ENCODE results near the gene ARHGEF33.
A peak's percentile ranks its signal among the peaks of the same experiment; 100 is the strongest.

The ARHGEF33 gene

GRCh38 chr2:38922389-38922788 lies 32.7 kb downstream of the ARHGEF33 start:
- Histone ChIP-seq H3K36me3 (no peaks in the 10 kb centered on the region), H3K9me3 (no peaks in the 10 kb centered on the region), H3K27me3 (no peaks in the 10 kb centered on the region), H3K4me3 (ENCODE audit: low read depth, low read length) (no peak overlapping the region), H3K4me1 (no peaks in the 10 kb centered on the region)
- TF ChIP-seq CTCF (IDR thresholded peaks at IDR 0.05; ENCODE audit: low read depth, low read length): no peak
- DNase-seq: no peak

DNA sequence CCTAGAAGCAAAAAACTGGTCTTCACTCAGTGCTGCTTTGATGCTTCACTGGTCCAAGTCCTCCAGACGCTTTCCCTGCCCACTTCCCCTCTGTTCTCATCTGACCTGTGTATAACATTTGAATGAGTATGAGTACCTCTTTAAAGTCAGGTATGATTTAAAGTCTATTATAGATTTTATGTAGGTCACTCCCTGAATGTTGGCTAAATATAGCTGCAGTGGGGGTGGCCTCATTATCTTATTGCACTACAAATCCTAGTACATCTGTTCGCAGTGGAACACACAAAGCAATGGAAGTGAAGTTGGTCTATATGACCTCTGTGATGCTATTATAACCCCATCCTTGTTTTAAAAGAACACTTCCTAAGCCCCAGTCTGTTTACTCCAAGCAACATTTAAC lies 33.2 kb downstream of the ARHGEF33 start:
- H3K4me3 ChIP-seq (ENCODE audit: low read depth, low read length): no peak overlapping the region
- no peaks in the 10 kb centered on the region for H3K36me3 ChIP-seq
- H3K27me3 ChIP-seq: no peaks in the 10 kb centered on the region
- H3K9me3 ChIP-seq: no peaks in the 10 kb centered on the region
- DNase-seq: no peak
- no peaks in the 10 kb centered on the region for H3K4me1 ChIP-seq
- no peak for TF ChIP-seq CTCF (IDR thresholded peaks at IDR 0.05; ENCODE audit: low read depth, low read length)

- Histone ChIP-seq H3K4me3 (ENCODE audit: low read depth, low read length) (no peak overlapping the region), H3K9me3 (no peaks in the 10 kb centered on the region), H3K27me3 (no peaks in the 10 kb centered on the region), H3K36me3 (no peaks in the 10 kb centered on the region), H3K4me1 (0 out of 2 replicates have a peak, but pooled peaks cover 3% of the 10 kb centered on the region)
- no peak for DNase-seq
- no peak for TF ChIP-seq CTCF (IDR thresholded peaks at IDR 0.05; ENCODE audit: low read depth, low read length)
Observed at GRCh38 chr2:38925982-38926381, 36.3 kb downstream of the ARHGEF33 start.

DNA sequence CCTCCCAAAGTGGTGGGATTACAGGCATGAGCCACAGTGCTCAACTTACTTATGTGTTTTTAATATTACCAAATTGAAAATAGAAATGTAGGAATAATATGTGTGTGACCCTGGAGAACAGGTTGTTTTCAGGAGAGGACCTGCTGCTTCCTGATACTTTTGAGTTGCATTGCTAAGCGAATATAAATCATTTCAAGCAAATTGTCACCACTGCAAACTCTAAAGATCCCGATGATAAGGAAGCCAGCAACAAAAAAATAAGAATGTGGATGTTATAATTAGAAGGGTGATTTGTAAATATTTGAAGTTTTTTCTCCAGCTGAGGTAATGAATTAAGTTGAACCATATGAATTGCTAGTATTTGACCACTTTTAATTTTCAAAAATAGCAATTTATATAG lies 40.9 kb downstream of the ARHGEF33 start:
- Histone ChIP-seq H3K4me1 (peaks cover 3% of the 10 kb centered on the region; the same call in 1 of the 2 replicates), H3K36me3 (no peaks in the 10 kb centered on the region), H3K4me3 (ENCODE audit: low read depth, low read length) (no peak overlapping the region), H3K27me3 (no peaks in the 10 kb centered on the region), H3K9me3 (no peaks in the 10 kb centered on the region)
- TF ChIP-seq CTCF (IDR thresholded peaks at IDR 0.05; ENCODE audit: low read depth, low read length): no peak
- no peak for DNase-seq

- Histone ChIP-seq H3K27me3 (no peaks in the 10 kb centered on the region), H3K4me3 (ENCODE audit: low read depth, low read length) (no peak overlapping the region), H3K4me1 (peaks cover 3% of the 10 kb centered on the region; the same call in 1 of the 2 replicates), H3K9me3 (no peaks in the 10 kb centered on the region), H3K36me3 (no peaks in the 10 kb centered on the region)
- no peak for TF ChIP-seq CTCF (IDR thresholded peaks at IDR 0.05; ENCODE audit: low read depth, low read length)
- DNase-seq: no peak
Observed at GRCh38 chr2:38932586-38932985, 42.9 kb downstream of the ARHGEF33 start.

DNA sequence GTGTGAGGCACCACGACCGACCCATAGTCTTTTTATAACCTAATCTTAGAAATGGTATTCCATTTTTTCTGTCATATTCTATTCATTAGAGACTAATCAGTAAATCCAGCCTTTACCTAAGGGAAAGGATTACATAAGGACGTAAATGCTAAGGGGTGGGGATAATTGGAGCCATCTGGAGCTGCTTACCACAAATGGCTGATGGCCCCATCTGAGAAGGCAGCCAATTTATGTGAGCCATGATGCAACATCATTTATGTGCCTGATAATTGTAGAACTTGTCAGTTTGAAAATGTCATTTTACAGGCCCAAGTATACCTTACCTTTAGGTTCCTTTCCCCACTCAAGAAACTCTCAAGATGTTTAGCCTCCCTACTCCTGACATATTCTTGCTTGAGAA lies 44.0 kb downstream of the ARHGEF33 start:
- TF ChIP-seq CTCF (IDR thresholded peaks at IDR 0.05; ENCODE audit: low read depth, low read length): no peak
- Histone ChIP-seq H3K27me3 (no peaks in the 10 kb centered on the region), H3K36me3 (no peaks in the 10 kb centered on the region), H3K4me1 (peaks cover 2% of the 10 kb centered on the region; the same call in 1 of the 2 replicates), H3K4me3 (ENCODE audit: low read depth, low read length) (no peak overlapping the region), H3K9me3 (no peaks in the 10 kb centered on the region)
- peak; percentile 51 for DNase-seq
